Measurements from ENCODE around the gene SLC25A29.

The SLC25A29 gene

GRCh38 chr14:100279133-100279532, 27.1 kb downstream of the SLC25A29 start:
- no peak for DNase-seq (ENCODE audit: low read depth)

GRCh38 chr14:100278702-100279101, 27.5 kb downstream of the SLC25A29 start:
- peak; percentile 32 for DNase-seq (ENCODE audit: low read depth)

GRCh38 chr14:100275214-100275613, 31.0 kb downstream of the SLC25A29 start:
- DNase-seq (ENCODE audit: low read depth), result no peak

GRCh38 chr14:100274250-100274649, 32.0 kb downstream of the SLC25A29 start:
- no peak for DNase-seq (ENCODE audit: low read depth)

- no peak for DNase-seq (ENCODE audit: low read depth)
These were observed 34.9 kb downstream of the SLC25A29 start for GRCh38 chr14:100271247-100271939.

- DNase-seq (ENCODE audit: low read depth), result peak; percentile 15
These were observed 37.5 kb downstream of the SLC25A29 start for GRCh38 chr14:100268591-100269207.

- DNase-seq (ENCODE audit: low read depth), result no peak
These were observed 38.3 kb downstream of the SLC25A29 start for GRCh38 chr14:100267990-100268389.

- peak; percentile 26 for DNase-seq (ENCODE audit: low read depth)
These were observed 43.1 kb downstream of the SLC25A29 start for GRCh38 chr14:100263141-100263540.

- no peak for DNase-seq (ENCODE audit: low read depth)
These were observed 43.7 kb downstream of the SLC25A29 start for GRCh38 chr14:100262545-100262944.

- no peak for DNase-seq (ENCODE audit: low read depth)
These were observed 44.6 kb downstream of the SLC25A29 start for GRCh38 chr14:100261621-100262020.

- no peak for DNase-seq (ENCODE audit: low read depth)
These were observed 49.8 kb downstream of the SLC25A29 start for GRCh38 chr14:100256339-100256895.

GRCh38 chr14:100252684-100253083, 53.6 kb downstream of the SLC25A29 start:
- DNase-seq (ENCODE audit: low read depth), result no peak

- no peak for DNase-seq (ENCODE audit: low read depth)
These were observed 55.3 kb downstream of the SLC25A29 start for GRCh38 chr14:100250732-100251465.

GRCh38 chr14:100246809-100247428, 59.3 kb downstream of the SLC25A29 start:
- DNase-seq (ENCODE audit: low read depth), result no peak

- DNase-seq (ENCODE audit: low read depth), result no peak
These were observed 63.2 kb downstream of the SLC25A29 start for GRCh38 chr14:100243020-100243419.

- no peak for DNase-seq (ENCODE audit: low read depth)
These were observed 65.0 kb downstream of the SLC25A29 start for GRCh38 chr14:100241279-100241678.

All from stromal cell of bone marrow (primary cell).